Prostate gland (tissue), 2 donors: ENCODE data around the gene PDE4DIP.
"Not testable (repeated sequence)": the region's sequence is repeated elsewhere in the genome, so short reads cannot be mapped to it uniquely, and the experiment has no call there.

Experiments used
- CTCF ChIP-seq, 4 experiments: fragments of 200-600 bp in 2 of 4; fragments of 450-650 bp in 2 of 4; sonication (generic) in 2 of 4; IDR thresholded peaks; 1 replicate in 3 of 4; 2 replicates in 1 of 4; pipeline ENCODE4 v1.5.1; 2016 to 2019; ENCODE audit warnings: antibody characterized with exemption in 4 of 4, mild to moderate bottlenecking in 2 of 4, moderate library complexity in 2 of 4
- POLR2A ChIP-seq: fragments of 450-650 bp; IDR thresholded peaks from one replicate; pipeline ENCODE4 v1.6.1; 2016; ENCODE audit warnings: antibody characterized with exemption, mild to moderate bottlenecking
- POLR2AphosphoS5 ChIP-seq: sonication (generic); formaldehyde crosslinking; IDR thresholded peaks from one replicate; pipeline ENCODE4 v1.6.1; 2017; ENCODE audit warnings: antibody characterized with exemption

- TF ChIP-seq CTCF (IDR thresholded peaks at IDR 0.05); POLR2A; POLR2AphosphoS5: not testable (repeated sequence)
Observed at GRCh38 chr1:148996449-148997224, 152.4 kb downstream of the PDE4DIP start.
